Naive thymus-derived CD4-positive, alpha-beta T cell (primary cell): ENCODE results near the gene RNASE8. TPM values are rescaled to one million over a fixed set of nuclear protein-coding genes. Genes with fewer than 3 reads are reported as not detected.

Source experiments
- ATAC-seq: fragments of 150-1000 bp; cut with Tn5 transposase; 2 replicates; pipeline ENCODE4 v1.10.0; 2021; ENCODE audit warnings: mild to moderate bottlenecking, moderate library complexity
- CTCF ChIA-PET: fragments of 350-600 bp; sonication (Branson Sonifier 250); formaldehyde crosslinking; loops from one replicate; lab custom pipeline; 2021; ENCODE audit warnings: antibody characterized with exemption; lab: Charles Lee
- POLR2A ChIA-PET: fragments of 350-600 bp; sonication (Branson Sonifier 250); formaldehyde crosslinking; loops from one replicate; lab custom pipeline; 2021; ENCODE audit warnings: antibody characterized with exemption, inconsistent platforms; lab: Charles Lee
- DNase-seq, 9 donors: peaks; one replicate each; pipeline versions ENCODE4 v3.0.0 to v3.0.0-alpha.2; 2020 to 2022; ENCODE audit warnings: mixed read lengths in 1 of 9
- H3K27ac ChIP-seq: one replicate; pipeline ENCODE4 v1.7.0; 2013; ENCODE audit warnings: mild to moderate bottlenecking, low read depth, low read length, moderate library complexity
- H3K27me3 ChIP-seq, 2 donors: one replicate each; pipeline ENCODE4 v1.7.0; 2013; ENCODE audit warnings: low read length in 2 of 2, mild to moderate bottlenecking in 2 of 2, moderate library complexity in 2 of 2; ENCODE audit not compliant: control insufficient read depth in 2 of 2, insufficient read depth in 2 of 2
- H3K36me3 ChIP-seq, 3 experiments: 1 replicate in 2 of 3; 2 replicates in 1 of 3; pipeline ENCODE4 v1.7.0; 2013; ENCODE audit warnings: low read length in 3 of 3, mild to moderate bottlenecking in 3 of 3, moderate library complexity in 1 of 3; ENCODE audit not compliant: insufficient read depth in 3 of 3, control insufficient read depth in 2 of 3
- H3K4me1 ChIP-seq, 2 donors: one replicate each; pipeline ENCODE4 v1.7.0; 2013; ENCODE audit warnings: low read length in 2 of 2, mild to moderate bottlenecking in 2 of 2, moderate library complexity in 1 of 2; ENCODE audit not compliant: control insufficient read depth in 2 of 2, insufficient read depth in 2 of 2
- H3K4me3 ChIP-seq: 2 replicates; pipeline ENCODE4 v1.7.0; 2013; ENCODE audit warnings: mild to moderate bottlenecking, low read length
- H3K9me3 ChIP-seq, 3 experiments: 1 replicate in 2 of 3; 2 replicates in 1 of 3; pipeline ENCODE4 v1.7.0; 2013; ENCODE audit warnings: low read length in 3 of 3; ENCODE audit not compliant: control insufficient read depth in 2 of 3
- H3K27ac Mint-ChIP-seq, 9 donors: one replicate each; pipeline ENCODE4 v1.8.0; 2020 to 2022; ENCODE audit warnings: mixed read lengths in 9 of 9, mild to moderate bottlenecking in 8 of 9, moderate library complexity in 5 of 9, inconsistent platforms in 2 of 9
- H3K27me3 Mint-ChIP-seq, 5 donors: one replicate each; pipeline ENCODE4 v1.8.0; 2021 to 2022; ENCODE audit warnings: mixed read lengths in 5 of 5, mild to moderate bottlenecking in 1 of 5
- H3K36me3 Mint-ChIP-seq, 5 donors: one replicate each; pipeline ENCODE4 v1.8.0; 2020 to 2022; ENCODE audit warnings: mixed read lengths in 5 of 5, mild to moderate bottlenecking in 3 of 5, inconsistent platforms in 1 of 5
- H3K4me1 Mint-ChIP-seq, 7 donors: one replicate each; pipeline ENCODE4 v1.8.0; 2020 to 2022; ENCODE audit warnings: mixed read lengths in 7 of 7, mild to moderate bottlenecking in 3 of 7, inconsistent platforms in 1 of 7
- H3K4me3 Mint-ChIP-seq, 10 donors: one replicate each; pipeline ENCODE4 v1.8.0; 2020 to 2022; ENCODE audit warnings: mild to moderate bottlenecking in 10 of 10, mixed read lengths in 10 of 10, moderate library complexity in 6 of 10, inconsistent platforms in 2 of 10
- H3K9me3 Mint-ChIP-seq, 11 donors: one replicate each; pipeline ENCODE4 v1.8.0; 2020 to 2022; ENCODE audit warnings: mixed read lengths in 11 of 11, mild to moderate bottlenecking in 4 of 11, inconsistent platforms in 1 of 11, moderate library complexity in 1 of 11
- intact Hi-C, 2 donors: fragments of 100-400 bp; cut with micrococcal nuclease; formaldehyde crosslinking; loops; one replicate each; pipeline ENCODE4 v1.15.1; 2023
- polyA plus RNA-seq, 2 donors: library from polyadenylated mRNA; unstranded; fragments of 300-500 nt; fragmentation: Illumina TruSeq; gene quantifications; one replicate each; pipeline ENCODE4 v1.2.3, GENCODE V29; 2021
- total RNA-seq, 6 experiments: library from RNA in 5 of 6; stranded (reverse) in 5 of 6; gene quantifications; 1 replicate in 5 of 6; 2 replicates in 1 of 6; pipeline ENCODE4 v1.2.3 and lab custom pipeline; 2021 to 2026

RNASE8 gene
- total and polyA plus RNA-seq, 7 experiments from 2014 or later, result not detected

DNA sequence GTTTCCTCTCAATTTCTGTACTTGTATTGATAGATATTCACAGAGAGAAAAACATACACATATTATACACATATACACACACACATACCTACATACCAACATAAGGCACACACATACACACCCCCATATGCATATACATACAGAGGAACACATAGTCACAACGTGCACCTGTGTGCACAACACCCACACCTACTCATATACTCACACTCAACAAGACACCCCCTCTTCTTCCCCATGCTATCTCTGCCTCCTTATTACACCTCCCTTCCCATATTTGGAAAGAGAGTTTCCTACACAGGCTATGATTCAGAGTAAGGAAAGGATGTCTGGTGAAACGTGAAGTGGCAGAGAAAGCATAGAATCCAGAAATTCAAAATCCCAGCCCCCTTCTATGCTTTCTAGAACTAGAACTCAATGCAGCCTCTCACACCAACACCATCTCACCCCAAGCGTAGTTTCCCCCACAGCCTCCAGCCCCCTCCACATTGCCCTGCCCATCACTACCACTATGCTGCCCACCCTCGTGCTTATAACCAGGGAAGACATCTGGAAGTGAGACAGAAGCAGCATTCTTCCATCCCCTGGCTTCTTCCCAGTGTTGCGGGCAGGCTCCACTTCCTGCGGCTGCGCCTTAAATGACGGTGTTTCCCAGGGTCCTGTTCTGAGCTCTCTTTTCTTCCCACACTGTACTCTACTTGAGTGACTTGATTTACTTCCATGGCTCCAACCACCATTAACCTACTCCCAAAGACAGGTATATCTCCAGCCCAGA, 2.4 kb downstream of the RNASE8 start:
- no peaks in the 10 kb centered on the region for H3K9me3 ChIP-seq
- no peaks in the 10 kb centered on the region for H3K4me1 ChIP-seq
- H3K4me3 ChIP-seq, result no peak overlapping the region
- ChIA-PET CTCF (no interaction called here), POLR2A (no interaction called here)
- no peaks in the 10 kb centered on the region for H3K36me3 ChIP-seq
- ATAC-seq, result no peak
- no peak overlapping the region for H3K27ac ChIP-seq
- H3K4me3 Mint-ChIP-seq, result no peak overlapping the region
- intact Hi-C loops, result no loop called here
- no peaks in the 10 kb centered on the region for H3K4me1 Mint-ChIP-seq
- H3K36me3 Mint-ChIP-seq, result no peaks in the 10 kb centered on the region
- no peaks in the 10 kb centered on the region for H3K9me3 Mint-ChIP-seq
- no peaks in the 10 kb centered on the region for H3K27me3 ChIP-seq
- H3K27ac Mint-ChIP-seq, result no peak overlapping the region
- DNase-seq, result no peak
- H3K27me3 Mint-ChIP-seq, result peaks cover 26 to 36% (median 32%) of the 10 kb centered on the region in 5 donors

DNA sequence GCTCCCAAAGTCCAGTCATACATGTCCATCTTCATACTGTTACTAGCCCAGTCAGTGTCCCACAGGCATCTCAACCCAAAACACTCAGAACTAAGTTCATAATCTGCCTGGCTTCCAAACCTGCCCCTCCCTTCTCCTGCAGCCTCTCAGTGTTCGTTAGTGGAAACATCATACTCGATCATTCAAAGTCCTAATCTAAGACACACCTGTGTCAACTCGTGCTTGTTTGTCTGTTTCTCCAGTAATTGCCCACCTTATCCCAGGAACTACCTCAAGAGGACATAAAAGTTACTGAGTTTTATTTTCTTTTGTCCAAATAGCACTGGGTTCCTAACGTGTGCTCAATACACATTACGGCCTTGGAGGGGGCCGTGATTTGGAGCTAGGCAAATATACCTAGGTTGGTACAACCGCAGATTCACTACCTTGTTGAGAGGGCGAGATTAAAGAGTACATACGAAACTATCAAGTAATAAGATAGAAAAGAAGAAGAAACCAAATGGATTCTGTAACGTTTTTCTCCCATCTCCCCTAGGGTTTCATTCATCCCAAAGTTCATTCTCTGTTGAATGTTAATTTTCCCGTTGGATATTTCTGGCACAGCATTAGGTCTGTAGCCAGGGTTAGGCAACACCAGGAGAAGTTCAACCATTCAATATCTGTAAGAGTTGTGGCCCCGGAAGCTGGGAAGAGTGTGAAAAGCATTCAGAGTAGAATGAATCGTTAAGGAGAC, 3.2 kb downstream of the RNASE8 start:
- no peaks in the 10 kb centered on the region for H3K4me1 Mint-ChIP-seq
- ATAC-seq (no peak), DNase-seq (no peak)
- H3K27me3 Mint-ChIP-seq, result peaks cover 34 to 43% (median 39%) of the 10 kb centered on the region in 5 donors
- no peaks in the 10 kb centered on the region for H3K36me3 ChIP-seq
- H3K27ac ChIP-seq, result no peak overlapping the region
- H3K27ac Mint-ChIP-seq, result no peak overlapping the region
- intact Hi-C loops, result no loop called here
- no peaks in the 10 kb centered on the region for H3K4me1 ChIP-seq
- ChIA-PET CTCF (no interaction called here), POLR2A (no interaction called here)
- H3K4me3 Mint-ChIP-seq, result no peak overlapping the region
- no peaks in the 10 kb centered on the region for H3K36me3 Mint-ChIP-seq
- H3K9me3 ChIP-seq, result no peaks in the 10 kb centered on the region
- peaks cover 0 to 3% of the 10 kb centered on the region in 2 donors for H3K27me3 ChIP-seq
- no peaks in the 10 kb centered on the region for H3K9me3 Mint-ChIP-seq
- no peak overlapping the region for H3K4me3 ChIP-seq

DNA sequence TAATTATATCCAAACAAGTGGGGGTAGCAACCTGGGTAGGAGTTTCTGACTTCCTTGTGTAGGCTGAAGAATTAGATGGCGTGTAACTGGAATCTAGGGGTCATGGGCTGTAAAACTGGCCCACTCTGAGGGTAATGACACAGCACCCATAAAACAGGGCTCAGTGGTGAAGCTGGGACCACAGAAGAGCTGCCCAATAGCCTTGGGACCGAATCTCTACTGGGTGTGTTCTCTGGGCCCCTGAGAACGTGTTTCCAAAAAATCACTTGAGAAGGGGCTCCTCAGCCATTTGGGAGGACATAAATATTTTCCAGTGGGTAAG, 3.7 kb downstream of the RNASE8 start:
- DNase-seq, result no peak
- Mint-ChIP-seq H3K27me3 (peaks cover 39 to 48% (median 45%) of the 10 kb centered on the region in 5 donors), H3K4me1 (no peaks in the 10 kb centered on the region), H3K27ac (no peak overlapping the region), H3K4me3 (no peak overlapping the region), H3K36me3 (no peaks in the 10 kb centered on the region), H3K9me3 (no peaks in the 10 kb centered on the region)
- H3K27ac ChIP-seq, result no peak overlapping the region
- POLR2A ChIA-PET, result interaction anchor here (1.0 kb wide), 1 partner anchor 9 kb away, joined by 3 read pairs; the partner anchor contains the start of gene ARHGEF40
- CTCF ChIA-PET, result interaction anchor here (1.0 kb wide), 1 partner anchor 46 kb away, joined by 3 read pairs; no protein-coding TSS in a partner anchor
- intact Hi-C loops, result no loop called here
- ATAC-seq, result no peak
- H3K4me1 ChIP-seq, result no peaks in the 10 kb centered on the region
- no peaks in the 10 kb centered on the region for H3K9me3 ChIP-seq
- no peaks in the 10 kb centered on the region for H3K36me3 ChIP-seq
- H3K4me3 ChIP-seq, result no peak overlapping the region
- peaks cover 0 to 3% of the 10 kb centered on the region in 2 donors for H3K27me3 ChIP-seq

DNA sequence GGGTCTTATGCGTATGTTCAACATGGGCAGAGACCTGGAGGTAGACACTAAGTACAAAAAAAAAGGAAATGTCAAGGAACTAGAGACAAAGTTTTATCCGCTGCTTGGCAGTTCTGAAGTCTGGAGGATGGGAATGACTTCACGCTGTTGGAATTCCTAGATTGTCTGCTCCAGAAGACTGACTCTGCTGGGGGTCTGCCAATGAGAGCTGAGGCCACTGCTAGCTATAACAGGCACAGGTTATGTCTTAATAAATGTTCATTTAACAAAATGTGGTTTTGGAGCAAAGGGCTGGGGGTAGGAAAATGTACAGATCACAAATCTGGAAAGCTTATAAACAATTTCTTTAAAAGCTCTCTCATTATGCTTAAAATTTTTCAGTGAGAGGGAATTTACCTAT, 5.9 kb downstream of the RNASE8 start:
- Mint-ChIP-seq H3K27me3 (peaks cover 58 to 65% (median 63%) of the 10 kb centered on the region in 5 donors), H3K36me3 (no peaks in the 10 kb centered on the region), H3K4me1 (peaks cover 2 to 3% (median 3%) of the 10 kb centered on the region in 7 donors), H3K27ac (no peak overlapping the region), H3K9me3 (no peaks in the 10 kb centered on the region), H3K4me3 (no peak overlapping the region)
- ChIA-PET CTCF (interaction anchor here (0.6 to 0.9 kb wide), 3 partner anchors 28 to 366 kb away, joined by 3 to 4 read pairs (median 3); no protein-coding TSS in a partner anchor), POLR2A (interaction anchor here (0.7 kb wide), 1 partner anchor 9 kb away, joined by 5 read pairs; no protein-coding TSS in a partner anchor)
- ATAC-seq, result no peak
- Histone ChIP-seq H3K27ac (no peak overlapping the region), H3K4me1 (peaks cover 0 to 2% of the 10 kb centered on the region in 2 donors), H3K27me3 (peaks cover 6% of the 10 kb centered on the region in 2 donors), H3K36me3 (no peaks in the 10 kb centered on the region), H3K9me3 (no peaks in the 10 kb centered on the region), H3K4me3 (no peak overlapping the region)
- intact Hi-C loops, result no loop called here
- DNase-seq, result no peak

DNA sequence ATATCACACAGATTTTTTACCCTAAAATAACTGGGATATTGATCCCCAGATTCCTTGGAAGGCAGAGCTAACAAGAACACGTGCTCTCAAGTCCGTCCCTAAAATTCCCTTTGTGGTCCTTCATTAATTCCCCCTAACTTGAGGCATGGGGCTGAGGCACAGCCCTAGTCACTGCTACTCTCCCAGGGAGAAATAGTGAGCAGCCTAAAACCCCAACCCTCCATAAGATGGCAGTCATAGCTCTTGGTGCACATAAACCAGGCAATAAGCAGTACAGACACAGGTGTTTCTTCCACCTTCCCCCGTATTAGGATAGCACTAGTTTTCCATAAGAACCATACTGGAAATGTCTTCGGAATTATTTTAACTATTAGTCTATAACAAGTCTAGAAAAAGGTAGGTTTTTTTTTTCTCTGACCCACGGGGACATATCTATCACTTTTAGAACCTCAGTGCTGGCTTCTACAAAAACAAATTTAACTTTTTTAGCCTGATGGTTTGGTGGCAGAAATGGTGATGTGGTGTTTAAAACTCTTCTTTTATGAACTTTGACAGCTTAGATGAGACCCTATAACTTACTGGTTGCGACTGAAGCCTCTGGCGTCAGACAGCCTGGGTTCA, 9.4 kb downstream of the RNASE8 start:
- Mint-ChIP-seq H3K27me3 (peaks cover 63 to 82% (median 79%) of the 10 kb centered on the region in 5 donors), H3K4me3 (no peak overlapping the region), H3K36me3 (no peaks in the 10 kb centered on the region), H3K27ac (no peak overlapping the region), H3K4me1 (peaks cover 23 to 33% (median 29%) of the 10 kb centered on the region in 7 donors), H3K9me3 (no peaks in the 10 kb centered on the region)
- Histone ChIP-seq H3K4me1 (peaks cover 21 to 29% of the 10 kb centered on the region in 2 donors), H3K4me3 (no peak overlapping the region), H3K9me3 (no peaks in the 10 kb centered on the region), H3K27ac (no peak overlapping the region), H3K36me3 (no peaks in the 10 kb centered on the region), H3K27me3 (peaks cover 9 to 37% of the 10 kb centered on the region in 2 donors)
- CTCF ChIA-PET, result interaction anchor here (0.6 to 5.3 kb wide), 5 partner anchors 28 to 52 kb away, joined by 3 to 76 read pairs (median 4); no protein-coding TSS in a partner anchor
- DNase-seq (peak in 3 of 9 donors; percentile 13 to 31 (median 24)), ATAC-seq (no peak)
- intact Hi-C loops, result loop anchor here in 1 of 2 donors (1.0 to 2.0 kb wide), 2 partner anchors 37 to 52 kb away; no protein-coding TSS in a partner anchor
- POLR2A ChIA-PET, result interaction anchor here (1.1 kb wide), 1 partner anchor 38 kb away, joined by 8 read pairs; no protein-coding TSS in a partner anchor
